Prostate gland (tissue), 2 donors: ENCODE data around the gene RHBDF2. TPM values are rescaled to one million over a fixed set of nuclear protein-coding genes. Genes with fewer than 3 reads are reported as not detected.
"Not testable (repeated sequence)": the region's sequence is repeated elsewhere in the genome, so short reads cannot be mapped to it uniquely, and the experiment has no call there.

Source experiments
- DNase-seq: peaks from one replicate; pipeline ENCODE4 v3.0.0-alpha.2; 2019; ENCODE audit warnings: low spot score
- H3K27ac ChIP-seq, 2 donors: fragments of 200-600 bp; sonication (generic); 2 replicates each; pipeline ENCODE4 v1.5.1; 2017 to 2019
- H3K27me3 ChIP-seq: fragments of 200-600 bp; sonication (generic); replicated peaks from 2 replicates; pipeline ENCODE4 v1.5.1; 2019; ENCODE audit not compliant: insufficient read depth
- H3K36me3 ChIP-seq, 2 donors: fragments of 200-600 bp; sonication (generic); 1 replicate in 1 of 2; 2 replicates in 1 of 2; pipeline versions ENCODE4 v1.5.1 to v1.8.1; 2017 to 2019
- H3K4me1 ChIP-seq: fragments of 200-600 bp; sonication (generic); replicated peaks from 2 replicates; pipeline ENCODE4 v1.5.1; 2019
- H3K4me3 ChIP-seq, 2 donors: fragments of 200-600 bp; sonication (generic); 2 replicates each; pipeline ENCODE4 v1.5.1; 2017 to 2019
- H3K9me3 ChIP-seq: fragments of 200-600 bp; sonication (generic); 2 replicates; pipeline ENCODE4 v1.5.1; 2017
- CTCF ChIP-seq, 4 experiments: fragments of 200-600 bp in 2 of 4; fragments of 450-650 bp in 2 of 4; sonication (generic) in 2 of 4; IDR thresholded peaks; 1 replicate in 3 of 4; 2 replicates in 1 of 4; pipeline ENCODE4 v1.5.1; 2016 to 2019; ENCODE audit warnings: antibody characterized with exemption in 4 of 4, mild to moderate bottlenecking in 2 of 4, moderate library complexity in 2 of 4
- POLR2A ChIP-seq: fragments of 450-650 bp; IDR thresholded peaks from one replicate; pipeline ENCODE4 v1.6.1; 2016; ENCODE audit warnings: antibody characterized with exemption, mild to moderate bottlenecking
- POLR2AphosphoS5 ChIP-seq: sonication (generic); formaldehyde crosslinking; IDR thresholded peaks from one replicate; pipeline ENCODE4 v1.6.1; 2017; ENCODE audit warnings: antibody characterized with exemption
- WGBS: methylation state at CpG from one replicate; pipeline ENCODE4 v1.1.5; 2018; 5-methylcytosine and 5-hydroxymethylcytosine counted together
- intact Hi-C: fragments of 100-400 bp; cut with DNase I; formaldehyde crosslinking; loops from one replicate; pipeline ENCODE4 v1.14.2; 2022
- total RNA-seq, 2 donors: library from RNA; depleted of rRNA; stranded (reverse); fragments of >200 nt; gene quantifications; one replicate each; pipeline ENCODE4 v1.1.0, GENCODE V29; 2016

The RHBDF2 gene
- total RNA-seq, 2 donors from 2014 or later: 29.9 to 31.1 TPM

- Histone ChIP-seq H3K27ac (no peak overlapping the region), H3K4me3 (no peak overlapping the region), H3K27me3 (no peaks in the 10 kb centered on the region), H3K9me3 (no peaks in the 10 kb centered on the region), H3K4me1 (no peaks in the 10 kb centered on the region), H3K36me3 (no peaks in the 10 kb centered on the region)
- intact Hi-C loops: no loop called here
- no peak for DNase-seq
- TF ChIP-seq POLR2AphosphoS5: no peak
- 78% methylated on average over 6 of the region's 6 CpGs for WGBS
Measured at GRCh38 chr17:76513306-76513692, 12.1 kb upstream of the RHBDF2 start.

- H3K4me3 ChIP-seq: no peak overlapping the region
- H3K9me3 ChIP-seq: no peaks in the 10 kb centered on the region
- H3K27ac ChIP-seq: no peak overlapping the region
- H3K4me1 ChIP-seq: no peaks in the 10 kb centered on the region
- TF ChIP-seq POLR2AphosphoS5 (no peak), CTCF (IDR thresholded peaks at IDR 0.05) (no peak), POLR2A (no peak)
- intact Hi-C loops: no loop called here
- 88% methylated on average over 22 of the region's 22 CpGs for WGBS
- H3K36me3 ChIP-seq: no peaks in the 10 kb centered on the region
- no peak for DNase-seq
- H3K27me3 ChIP-seq: no peaks in the 10 kb centered on the region
Measured at GRCh38 chr17:76512366-76513305, 11.4 kb upstream of the RHBDF2 start.

GRCh38 chr17:76511668-76512365 lies 10.6 kb upstream of the RHBDF2 start:
- Histone ChIP-seq H3K4me1 (no peaks in the 10 kb centered on the region), H3K36me3 (no peaks in the 10 kb centered on the region), H3K4me3 (no peak overlapping the region), H3K27me3 (no peaks in the 10 kb centered on the region), H3K27ac (no peak overlapping the region), H3K9me3 (no peaks in the 10 kb centered on the region)
- WGBS: 90% methylated on average over 13 of the region's 13 CpGs
- intact Hi-C loops: no loop called here
- no peak for TF ChIP-seq POLR2AphosphoS5
- TF ChIP-seq CTCF (IDR thresholded peaks at IDR 0.05): no peak
- TF ChIP-seq POLR2A: no peak
- no peak for DNase-seq

GRCh38 chr17:76510831-76511244 lies 9.6 kb upstream of the RHBDF2 start:
- H3K36me3 ChIP-seq: no peaks in the 10 kb centered on the region
- 14% methylated on average over 9 of the region's 9 CpGs for WGBS
- H3K27me3 ChIP-seq: no peaks in the 10 kb centered on the region
- no peaks in the 10 kb centered on the region for H3K4me1 ChIP-seq
- no peak overlapping the region for H3K4me3 ChIP-seq
- no peaks in the 10 kb centered on the region for H3K9me3 ChIP-seq
- intact Hi-C loops: no loop called here
- no peak for DNase-seq
- TF ChIP-seq POLR2AphosphoS5 (no peak), POLR2A (no peak), CTCF (IDR thresholded peaks at IDR 0.05) (no peak)
- no peak overlapping the region for H3K27ac ChIP-seq

GRCh38 chr17:76508472-76509063 lies 7.3 kb upstream of the RHBDF2 start:
- H3K9me3 ChIP-seq, DNase-seq, H3K4me3 ChIP-seq, H3K4me1 ChIP-seq, H3K27me3 ChIP-seq, H3K27ac ChIP-seq, H3K36me3 ChIP-seq: not testable (repeated sequence)
- WGBS: 66% methylated on average over 14 of the region's 14 CpGs
- intact Hi-C loops: loop anchor here (5.0 kb wide), 2 partner anchors 101 to 206 kb away; no protein-coding TSS in a partner anchor
